ENCODE data around the gene SLC23A2. TPM values are rescaled to one million over a fixed set of nuclear protein-coding genes. Genes with fewer than 3 reads are reported as not detected.
"Not testable (repeated sequence)": the region's sequence is repeated elsewhere in the genome, so short reads cannot be mapped to it uniquely, and the experiment has no call there.

Gene SLC23A2
- polyA plus RNA-seq, 2 donors: 3.1 TPM

- 83 to 88% methylated on average over 1 of the region's 1 CpG for WGBS, 2 donors
Observed at GRCh38 chr20:5035518-5035917, 34.2 kb upstream of the SLC23A2 start.

GRCh38 chr20:5033566-5033965 is 32.3 kb upstream of the SLC23A2 start:
- H3K36me3 ChIP-seq (ENCODE audit: control insufficient read depth in 2 of 2, insufficient read depth in 2 of 2, low read length in 1 of 2): no peaks in the 10 kb centered on the region
- H3K9me3 ChIP-seq (ENCODE audit: control insufficient read depth in 2 of 2, insufficient read depth in 1 of 2, low read depth in 1 of 2, low read length in 1 of 2): no peaks in the 10 kb centered on the region
- no peak overlapping the region for H3K27ac ChIP-seq (ENCODE audit: low read depth in 2 of 2, low read length in 1 of 2)
- no peak overlapping the region for H3K4me3 ChIP-seq (ENCODE audit: low read depth in 1 of 2, low read length in 2 of 2)
- 62 to 71% methylated on average over 2 of the region's 2 CpGs for WGBS, 2 donors
- no peaks in the 10 kb centered on the region for H3K27me3 ChIP-seq (ENCODE audit: control insufficient read depth in 1 of 2, insufficient read depth in 2 of 2, low read length in 2 of 2)
- H3K4me1 ChIP-seq (ENCODE audit: control insufficient read depth in 2 of 2, insufficient read depth in 2 of 2, low read length in 1 of 2): no peaks in the 10 kb centered on the region

More at GRCh38 chr20:5035518-5035917, 34.2 kb upstream of the SLC23A2 start:
- not testable (repeated sequence) for H3K4me3 ChIP-seq (ENCODE audit: low read depth in 1 of 2, low read length in 2 of 2); H3K27ac ChIP-seq (ENCODE audit: low read depth in 2 of 2, low read length in 1 of 2); H3K27me3 ChIP-seq (ENCODE audit: control insufficient read depth in 1 of 2, insufficient read depth in 2 of 2, low read length in 2 of 2); H3K36me3 ChIP-seq (ENCODE audit: control insufficient read depth in 2 of 2, insufficient read depth in 2 of 2, low read length in 1 of 2); H3K9me3 ChIP-seq (ENCODE audit: control insufficient read depth in 2 of 2, insufficient read depth in 1 of 2, low read depth in 1 of 2, low read length in 1 of 2); H3K4me1 ChIP-seq (ENCODE audit: control insufficient read depth in 2 of 2, insufficient read depth in 2 of 2, low read length in 1 of 2)

- H3K4me3 ChIP-seq (ENCODE audit: low read depth in 1 of 2, low read length in 2 of 2); H3K9me3 ChIP-seq (ENCODE audit: control insufficient read depth in 2 of 2, insufficient read depth in 1 of 2, low read depth in 1 of 2, low read length in 1 of 2); H3K27ac ChIP-seq (ENCODE audit: low read depth in 2 of 2, low read length in 1 of 2); H3K4me1 ChIP-seq (ENCODE audit: control insufficient read depth in 2 of 2, insufficient read depth in 2 of 2, low read length in 1 of 2); H3K36me3 ChIP-seq (ENCODE audit: control insufficient read depth in 2 of 2, insufficient read depth in 2 of 2, low read length in 1 of 2); H3K27me3 ChIP-seq (ENCODE audit: control insufficient read depth in 1 of 2, insufficient read depth in 2 of 2, low read length in 2 of 2): not testable (repeated sequence)
- WGBS, 2 donors: 87 to 88% methylated on average over 10 of the region's 10 CpGs
Observed at GRCh38 chr20:5031701-5032100, 30.4 kb upstream of the SLC23A2 start.

- Histone ChIP-seq H3K4me3 (ENCODE audit: low read depth in 1 of 2, low read length in 2 of 2) (no peak overlapping the region), H3K27ac (ENCODE audit: low read depth in 2 of 2, low read length in 1 of 2) (no peak overlapping the region), H3K36me3 (ENCODE audit: control insufficient read depth in 2 of 2, insufficient read depth in 2 of 2, low read length in 1 of 2) (no peaks in the 10 kb centered on the region), H3K4me1 (ENCODE audit: control insufficient read depth in 2 of 2, insufficient read depth in 2 of 2, low read length in 1 of 2) (no peaks in the 10 kb centered on the region), H3K27me3 (ENCODE audit: control insufficient read depth in 1 of 2, insufficient read depth in 2 of 2, low read length in 2 of 2) (no peaks in the 10 kb centered on the region), H3K9me3 (ENCODE audit: control insufficient read depth in 2 of 2, insufficient read depth in 1 of 2, low read depth in 1 of 2, low read length in 1 of 2) (no peaks in the 10 kb centered on the region)
- 64 to 70% methylated on average over 10 of the region's 10 CpGs for WGBS, 2 donors
Observed at GRCh38 chr20:5031206-5031557, 29.9 kb upstream of the SLC23A2 start.

- Histone ChIP-seq H3K27me3 (ENCODE audit: control insufficient read depth in 1 of 2, insufficient read depth in 2 of 2, low read length in 2 of 2) (no peaks in the 10 kb centered on the region), H3K27ac (ENCODE audit: low read depth in 2 of 2, low read length in 1 of 2) (no peak overlapping the region), H3K4me1 (ENCODE audit: control insufficient read depth in 2 of 2, insufficient read depth in 2 of 2, low read length in 1 of 2) (no peaks in the 10 kb centered on the region), H3K4me3 (ENCODE audit: low read depth in 1 of 2, low read length in 2 of 2) (no peak overlapping the region), H3K9me3 (ENCODE audit: control insufficient read depth in 2 of 2, insufficient read depth in 1 of 2, low read depth in 1 of 2, low read length in 1 of 2) (no peaks in the 10 kb centered on the region), H3K36me3 (ENCODE audit: control insufficient read depth in 2 of 2, insufficient read depth in 2 of 2, low read length in 1 of 2) (no peaks in the 10 kb centered on the region)
- WGBS, 2 donors: 83% methylated on average over 10 of the region's 10 CpGs
Observed at GRCh38 chr20:5030348-5031205, 29.3 kb upstream of the SLC23A2 start.

- H3K9me3 ChIP-seq (ENCODE audit: control insufficient read depth in 2 of 2, insufficient read depth in 1 of 2, low read depth in 1 of 2, low read length in 1 of 2); H3K4me1 ChIP-seq (ENCODE audit: control insufficient read depth in 2 of 2, insufficient read depth in 2 of 2, low read length in 1 of 2); H3K36me3 ChIP-seq (ENCODE audit: control insufficient read depth in 2 of 2, insufficient read depth in 2 of 2, low read length in 1 of 2); H3K27me3 ChIP-seq (ENCODE audit: control insufficient read depth in 1 of 2, insufficient read depth in 2 of 2, low read length in 2 of 2); H3K27ac ChIP-seq (ENCODE audit: low read depth in 2 of 2, low read length in 1 of 2); H3K4me3 ChIP-seq (ENCODE audit: low read depth in 1 of 2, low read length in 2 of 2): not testable (repeated sequence)
- WGBS, 2 donors: 91 to 94% methylated on average over 4 of the region's 4 CpGs
Observed at GRCh38 chr20:5028258-5029059, 27.1 kb upstream of the SLC23A2 start.

- Histone ChIP-seq H3K4me3 (ENCODE audit: low read depth in 1 of 2, low read length in 2 of 2) (no peak overlapping the region), H3K36me3 (ENCODE audit: control insufficient read depth in 2 of 2, insufficient read depth in 2 of 2, low read length in 1 of 2) (no peaks in the 10 kb centered on the region), H3K4me1 (ENCODE audit: control insufficient read depth in 2 of 2, insufficient read depth in 2 of 2, low read length in 1 of 2) (no peaks in the 10 kb centered on the region), H3K9me3 (ENCODE audit: control insufficient read depth in 2 of 2, insufficient read depth in 1 of 2, low read depth in 1 of 2, low read length in 1 of 2) (no peaks in the 10 kb centered on the region), H3K27ac (ENCODE audit: low read depth in 2 of 2, low read length in 1 of 2) (no peak overlapping the region), H3K27me3 (ENCODE audit: control insufficient read depth in 1 of 2, insufficient read depth in 2 of 2, low read length in 2 of 2) (no peaks in the 10 kb centered on the region)
- 91 to 93% methylated on average over 4 of the region's 4 CpGs for WGBS, 2 donors
Observed at GRCh38 chr20:5024982-5025381, 23.7 kb upstream of the SLC23A2 start.

GRCh38 chr20:5024103-5024502 is 22.8 kb upstream of the SLC23A2 start:
- H3K27ac ChIP-seq (ENCODE audit: low read depth in 2 of 2, low read length in 1 of 2): no peak overlapping the region
- WGBS, 2 donors: 82 to 85% methylated on average over 6 of the region's 6 CpGs
- no peaks in the 10 kb centered on the region for H3K9me3 ChIP-seq (ENCODE audit: control insufficient read depth in 2 of 2, insufficient read depth in 1 of 2, low read depth in 1 of 2, low read length in 1 of 2)
- no peaks in the 10 kb centered on the region for H3K4me1 ChIP-seq (ENCODE audit: control insufficient read depth in 2 of 2, insufficient read depth in 2 of 2, low read length in 1 of 2)
- H3K4me3 ChIP-seq (ENCODE audit: low read depth in 1 of 2, low read length in 2 of 2): no peak overlapping the region
- no peaks in the 10 kb centered on the region for H3K27me3 ChIP-seq (ENCODE audit: control insufficient read depth in 1 of 2, insufficient read depth in 2 of 2, low read length in 2 of 2)
- H3K36me3 ChIP-seq (ENCODE audit: control insufficient read depth in 2 of 2, insufficient read depth in 2 of 2, low read length in 1 of 2): no peaks in the 10 kb centered on the region

GRCh38 chr20:5023171-5023570 is 21.9 kb upstream of the SLC23A2 start:
- H3K27me3 ChIP-seq (ENCODE audit: control insufficient read depth in 1 of 2, insufficient read depth in 2 of 2, low read length in 2 of 2); H3K36me3 ChIP-seq (ENCODE audit: control insufficient read depth in 2 of 2, insufficient read depth in 2 of 2, low read length in 1 of 2); H3K4me3 ChIP-seq (ENCODE audit: low read depth in 1 of 2, low read length in 2 of 2); H3K27ac ChIP-seq (ENCODE audit: low read depth in 2 of 2, low read length in 1 of 2); H3K9me3 ChIP-seq (ENCODE audit: control insufficient read depth in 2 of 2, insufficient read depth in 1 of 2, low read depth in 1 of 2, low read length in 1 of 2); H3K4me1 ChIP-seq (ENCODE audit: control insufficient read depth in 2 of 2, insufficient read depth in 2 of 2, low read length in 1 of 2): not testable (repeated sequence)
- WGBS, 2 donors: 89 to 93% methylated on average over 4 of the region's 4 CpGs

Data from esophagus (tissue), 2 donors.